Measurements from ENCODE around the gene LRIG3. TPM values are rescaled to one million over a fixed set of nuclear protein-coding genes. Genes with fewer than 3 reads are reported as not detected.

Gene LRIG3
- total RNA-seq, 3 donors from 2014 or later (not counting 1 experiment from before 2014, with no cell fraction given), result 0.18 TPM; not detected in 2

DNA sequence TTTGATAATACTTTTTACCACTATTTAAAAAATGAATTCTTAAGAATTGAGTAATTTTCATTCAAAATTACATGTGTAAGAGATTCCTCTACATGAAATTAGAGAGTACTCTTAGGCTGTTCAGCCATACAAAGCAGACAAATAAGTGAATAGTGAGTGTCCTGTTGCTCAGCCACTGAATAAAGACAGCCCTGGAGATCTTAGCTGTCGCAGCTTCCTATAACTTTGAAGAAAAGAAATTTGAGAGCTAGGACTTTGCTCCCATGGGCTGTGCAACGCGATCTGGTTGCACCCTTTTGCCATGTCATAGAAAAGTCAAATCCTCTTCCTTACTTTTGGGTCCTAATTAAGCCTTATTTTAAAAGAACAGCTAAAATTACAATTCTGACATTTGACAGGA, 40.9 kb upstream of the LRIG3 start:
- H3K36me3 Mint-ChIP-seq, result no peaks in the 10 kb centered on the region
- H3K4me1 Mint-ChIP-seq, result no peaks in the 10 kb centered on the region
- H3K9me3 Mint-ChIP-seq, result peaks cover 4 to 7% of the 10 kb centered on the region in 2 donors
- ATAC-seq, result no peak
- no peak overlapping the region for H3K27ac Mint-ChIP-seq
- no peak overlapping the region for H3K27ac ChIP-seq (ENCODE audit: low read length)
- no peaks in the 10 kb centered on the region for H3K27me3 Mint-ChIP-seq (ENCODE audit: low read depth in 2 of 2)
- H3K4me3 ChIP-seq (ENCODE audit: low read length), result no peak overlapping the region
- intact Hi-C loops (cut with micrococcal nuclease), result no loop called here
- no peaks in the 10 kb centered on the region for H3K4me1 ChIP-seq (ENCODE audit: control insufficient read depth, insufficient read depth, low read length)
- 84% methylated on average over 3 of the region's 3 CpGs for WGBS (ENCODE audit: insufficient coverage)
- H3K9me3 ChIP-seq (ENCODE audit: control insufficient read depth, insufficient read depth, low read length), result no peaks in the 10 kb centered on the region
- TF ChIP-seq, protein P1, sequence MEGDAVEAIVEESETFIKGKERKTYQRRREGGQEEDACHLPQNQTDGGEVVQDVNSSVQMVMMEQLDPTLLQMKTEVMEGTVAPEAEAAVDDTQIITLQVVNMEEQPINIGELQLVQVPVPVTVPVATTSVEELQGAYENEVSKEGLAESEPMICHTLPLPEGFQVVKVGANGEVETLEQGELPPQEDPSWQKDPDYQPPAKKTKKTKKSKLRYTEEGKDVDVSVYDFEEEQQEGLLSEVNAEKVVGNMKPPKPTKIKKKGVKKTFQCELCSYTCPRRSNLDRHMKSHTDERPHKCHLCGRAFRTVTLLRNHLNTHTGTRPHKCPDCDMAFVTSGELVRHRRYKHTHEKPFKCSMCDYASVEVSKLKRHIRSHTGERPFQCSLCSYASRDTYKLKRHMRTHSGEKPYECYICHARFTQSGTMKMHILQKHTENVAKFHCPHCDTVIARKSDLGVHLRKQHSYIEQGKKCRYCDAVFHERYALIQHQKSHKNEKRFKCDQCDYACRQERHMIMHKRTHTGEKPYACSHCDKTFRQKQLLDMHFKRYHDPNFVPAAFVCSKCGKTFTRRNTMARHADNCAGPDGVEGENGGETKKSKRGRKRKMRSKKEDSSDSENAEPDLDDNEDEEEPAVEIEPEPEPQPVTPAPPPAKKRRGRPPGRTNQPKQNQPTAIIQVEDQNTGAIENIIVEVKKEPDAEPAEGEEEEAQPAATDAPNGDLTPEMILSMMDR (IDR thresholded peaks at IDR 0.05), result no peak
- H3K27me3 ChIP-seq (ENCODE audit: control insufficient read depth, insufficient read depth, low read length), result no peaks in the 10 kb centered on the region
- DNase-seq, result no peak
- H3K4me3 Mint-ChIP-seq, result no peak overlapping the region
- no peaks in the 10 kb centered on the region for H3K36me3 ChIP-seq (ENCODE audit: control insufficient read depth, insufficient read depth, low read length)

- ATAC-seq, result no peak
- Mint-ChIP-seq H3K27me3 (ENCODE audit: low read depth in 2 of 2) (no peaks in the 10 kb centered on the region), H3K4me1 (no peaks in the 10 kb centered on the region), H3K4me3 (no peak overlapping the region), H3K27ac (no peak overlapping the region), H3K9me3 (peaks cover 4 to 7% of the 10 kb centered on the region in 2 donors), H3K36me3 (no peaks in the 10 kb centered on the region)
- TF ChIP-seq, protein P1 (IDR thresholded peaks at IDR 0.05), result no peak
- Histone ChIP-seq H3K4me1 (ENCODE audit: control insufficient read depth, insufficient read depth, low read length) (no peaks in the 10 kb centered on the region), H3K9me3 (ENCODE audit: control insufficient read depth, insufficient read depth, low read length) (no peaks in the 10 kb centered on the region), H3K36me3 (ENCODE audit: control insufficient read depth, insufficient read depth, low read length) (no peaks in the 10 kb centered on the region), H3K4me3 (ENCODE audit: low read length) (no peak overlapping the region), H3K27ac (ENCODE audit: low read length) (no peak overlapping the region), H3K27me3 (ENCODE audit: control insufficient read depth, insufficient read depth, low read length) (no peaks in the 10 kb centered on the region)
- intact Hi-C loops (cut with micrococcal nuclease), result no loop called here
- DNase-seq, result no peak
- no CpG with 5 or more reads among the region's 1 CpG for WGBS (ENCODE audit: insufficient coverage)
Observed at GRCh38 chr12:58959639-58960300, 39.5 kb upstream of the LRIG3 start.

- WGBS (ENCODE audit: insufficient coverage), result 91% methylated on average over 3 of the region's 4 CpGs
- Mint-ChIP-seq H3K4me1 (no peaks in the 10 kb centered on the region), H3K27ac (no peak overlapping the region), H3K36me3 (no peaks in the 10 kb centered on the region), H3K4me3 (no peak overlapping the region), H3K27me3 (ENCODE audit: low read depth in 2 of 2) (no peaks in the 10 kb centered on the region), H3K9me3 (peaks cover under 1 to 6% of the 10 kb centered on the region in 2 donors)
- Histone ChIP-seq H3K4me3 (ENCODE audit: low read length) (no peak overlapping the region), H3K4me1 (ENCODE audit: control insufficient read depth, insufficient read depth, low read length) (no peaks in the 10 kb centered on the region), H3K9me3 (ENCODE audit: control insufficient read depth, insufficient read depth, low read length) (no peaks in the 10 kb centered on the region), H3K36me3 (ENCODE audit: control insufficient read depth, insufficient read depth, low read length) (no peaks in the 10 kb centered on the region), H3K27me3 (ENCODE audit: control insufficient read depth, insufficient read depth, low read length) (no peaks in the 10 kb centered on the region), H3K27ac (ENCODE audit: low read length) (no peak overlapping the region)
- TF ChIP-seq, protein P1 (IDR thresholded peaks at IDR 0.05), result no peak
- no peak for DNase-seq
- intact Hi-C loops (cut with micrococcal nuclease), result no loop called here
- no peak for ATAC-seq
Observed at GRCh38 chr12:58957298-58957697, 37.0 kb upstream of the LRIG3 start.

DNA sequence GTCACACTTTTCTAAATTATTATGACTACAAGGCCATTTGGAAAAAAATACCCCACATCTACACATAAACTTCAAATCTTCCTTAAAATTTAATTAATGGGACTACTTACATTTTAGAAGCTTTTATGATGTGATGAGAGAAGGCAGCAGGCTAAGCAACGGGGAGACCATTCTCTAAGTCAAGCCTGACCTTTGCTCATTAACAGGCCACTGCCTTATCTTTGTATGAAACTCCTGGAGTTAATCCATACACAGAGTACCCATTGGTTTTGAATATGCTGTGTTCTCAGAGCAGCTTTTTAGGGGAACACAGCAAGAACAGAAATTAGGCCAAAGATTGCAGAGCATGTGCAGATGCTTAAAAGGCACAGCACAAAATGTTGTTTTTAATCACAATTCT, 35.5 kb upstream of the LRIG3 start:
- Mint-ChIP-seq H3K9me3 (peaks cover 5 to 10% of the 10 kb centered on the region in 2 donors), H3K4me1 (no peaks in the 10 kb centered on the region), H3K4me3 (no peak overlapping the region), H3K36me3 (no peaks in the 10 kb centered on the region), H3K27me3 (ENCODE audit: low read depth in 2 of 2) (no peaks in the 10 kb centered on the region), H3K27ac (no peak overlapping the region)
- no peaks in the 10 kb centered on the region for H3K4me1 ChIP-seq (ENCODE audit: control insufficient read depth, insufficient read depth, low read length)
- H3K9me3 ChIP-seq (ENCODE audit: control insufficient read depth, insufficient read depth, low read length), result no peaks in the 10 kb centered on the region
- H3K27ac ChIP-seq (ENCODE audit: low read length), result no peak overlapping the region
- WGBS (ENCODE audit: insufficient coverage), result 50% methylated on average over 1 of the region's 1 CpG
- H3K36me3 ChIP-seq (ENCODE audit: control insufficient read depth, insufficient read depth, low read length), result no peaks in the 10 kb centered on the region
- intact Hi-C loops (cut with micrococcal nuclease), result no loop called here
- no peak overlapping the region for H3K4me3 ChIP-seq (ENCODE audit: low read length)
- no peaks in the 10 kb centered on the region for H3K27me3 ChIP-seq (ENCODE audit: control insufficient read depth, insufficient read depth, low read length)
- DNase-seq (no peak), ATAC-seq (no peak)
- TF ChIP-seq, protein P1 (IDR thresholded peaks at IDR 0.05), result no peak
